ENCODE measurements around the gene POLK. TPM values are rescaled to one million over a fixed set of nuclear protein-coding genes. Genes with fewer than 3 reads are reported as not detected.
"Not testable (repeated sequence)": the region's sequence is repeated elsewhere in the genome, so short reads cannot be mapped to it uniquely, and the experiment has no call there.

Gene POLK
- total RNA-seq, 2 donors from 2014 or later: 13.7 to 16.8 TPM

GRCh38 chr5:75526070-75526469, 14.4 kb downstream of the POLK start:
- no peaks in the 10 kb centered on the region for H3K36me3 ChIP-seq
- no peak for DNase-seq
- H3K27ac ChIP-seq: no peak overlapping the region
- intact Hi-C loops (cut with DNase I): no loop called here
- H3K4me1 ChIP-seq: no peaks in the 10 kb centered on the region
- TF ChIP-seq CTCF (IDR thresholded peaks at IDR 0.05): no peak
- no peaks in the 10 kb centered on the region for H3K9me3 ChIP-seq
- no peaks in the 10 kb centered on the region for H3K27me3 ChIP-seq
- no peak overlapping the region for H3K9ac ChIP-seq (ENCODE audit: low read depth in 2 of 2, low read length in 2 of 2)
- H3K4me3 ChIP-seq: no peak overlapping the region

GRCh38 chr5:75529185-75529584, 17.5 kb downstream of the POLK start:
- no peaks in the 10 kb centered on the region for H3K9me3 ChIP-seq
- no peak for TF ChIP-seq CTCF (IDR thresholded peaks at IDR 0.05)
- H3K36me3 ChIP-seq: no peaks in the 10 kb centered on the region
- intact Hi-C loops (cut with DNase I): no loop called here
- no peak for DNase-seq
- H3K27me3 ChIP-seq: no peaks in the 10 kb centered on the region
- no peak overlapping the region for H3K4me3 ChIP-seq
- H3K4me1 ChIP-seq: no peaks in the 10 kb centered on the region
- H3K9ac ChIP-seq (ENCODE audit: low read depth in 2 of 2, low read length in 2 of 2): no peak overlapping the region
- no peak overlapping the region for H3K27ac ChIP-seq

GRCh38 chr5:75532190-75532589, 20.5 kb downstream of the POLK start:
- Histone ChIP-seq H3K9me3 (no peaks in the 10 kb centered on the region), H3K27me3 (no peaks in the 10 kb centered on the region), H3K4me1 (no peaks in the 10 kb centered on the region), H3K9ac (ENCODE audit: low read depth in 2 of 2, low read length in 2 of 2) (no peak overlapping the region), H3K27ac (no peak overlapping the region), H3K4me3 (no peak overlapping the region), H3K36me3 (no peaks in the 10 kb centered on the region)
- no peak for TF ChIP-seq CTCF (IDR thresholded peaks at IDR 0.05)
- no peak for DNase-seq
- intact Hi-C loops (cut with DNase I): no loop called here

GRCh38 chr5:75533716-75534115, 22.0 kb downstream of the POLK start:
- H3K9me3 ChIP-seq; H3K27ac ChIP-seq; H3K4me3 ChIP-seq; H3K9ac ChIP-seq (ENCODE audit: low read depth in 2 of 2, low read length in 2 of 2); DNase-seq; H3K4me1 ChIP-seq; intact Hi-C loops (cut with DNase I); H3K36me3 ChIP-seq; H3K27me3 ChIP-seq: not testable (repeated sequence)

- Histone ChIP-seq H3K9me3 (no peaks in the 10 kb centered on the region), H3K4me3 (no peak overlapping the region), H3K4me1 (no peaks in the 10 kb centered on the region), H3K27me3 (no peaks in the 10 kb centered on the region), H3K9ac (ENCODE audit: low read depth in 2 of 2, low read length in 2 of 2) (no peak overlapping the region), H3K36me3 (no peaks in the 10 kb centered on the region), H3K27ac (no peak overlapping the region)
- intact Hi-C loops (cut with DNase I): no loop called here
- no peak for DNase-seq
- no peak for TF ChIP-seq CTCF (IDR thresholded peaks at IDR 0.05)
Observed at GRCh38 chr5:75534734-75535133, 23.0 kb downstream of the POLK start.

- Histone ChIP-seq H3K36me3 (no peaks in the 10 kb centered on the region), H3K4me1 (no peaks in the 10 kb centered on the region), H3K27me3 (no peaks in the 10 kb centered on the region), H3K27ac (no peak overlapping the region), H3K9me3 (no peaks in the 10 kb centered on the region), H3K4me3 (no peak overlapping the region), H3K9ac (ENCODE audit: low read depth in 2 of 2, low read length in 2 of 2) (no peak overlapping the region)
- TF ChIP-seq CTCF (IDR thresholded peaks at IDR 0.05): no peak
- DNase-seq: no peak
- intact Hi-C loops (cut with DNase I): no loop called here
Observed at GRCh38 chr5:75536147-75536546, 24.5 kb downstream of the POLK start.
